K562 (cell line): ENCODE measurements around the gene MEX3A. TPM values are rescaled to one million over a fixed set of nuclear protein-coding genes. Genes with fewer than 3 reads are reported as not detected.

ENCODE experiments used
- ARNT ChIP-seq, 2 experiments: fragments of 450-650 bp; IDR thresholded peaks; 2 replicates each; pipeline ENCODE4 v1.6.1; 2016; ENCODE audit warnings: mild to moderate bottlenecking in 1 of 2
- ATF7 ChIP-seq: fragments of 450-650 bp; IDR thresholded peaks from 2 replicates; pipeline ENCODE4 v1.7.1; 2014; ENCODE audit warnings: mild to moderate bottlenecking, moderate library complexity
- CC2D1A ChIP-seq: fragments of 450-650 bp; IDR thresholded peaks from 2 replicates; pipeline ENCODE4 v1.6.1; 2017; ENCODE audit warnings: mild to moderate bottlenecking
- E2F1 ChIP-seq: sonication (generic); formaldehyde crosslinking; IDR thresholded peaks from 2 replicates; pipeline ENCODE4 v1.8.1; 2023; ENCODE audit warnings: mild to moderate bottlenecking, missing genetic modification reagents, moderate library complexity
- EP400 ChIP-seq: fragments of 450-650 bp; IDR thresholded peaks from 2 replicates; pipeline ENCODE4 v1.6.1; 2017; ENCODE audit warnings: antibody characterized with exemption, mild to moderate bottlenecking, moderate library complexity
- IRF1 ChIP-seq: sonication (generic); formaldehyde crosslinking; IDR thresholded peaks from 2 replicates; pipeline ENCODE4 v1.8.0; 2022; ENCODE audit warnings: missing genetic modification reagents, mild to moderate bottlenecking, borderline replicate concordance
- MTA1 ChIP-seq: fragments of 450-650 bp; IDR thresholded peaks from 2 replicates; pipeline ENCODE4 v1.6.1; 2017; ENCODE audit warnings: borderline replicate concordance
- polyA plus RNA-seq, 8 experiments: library from polyadenylated mRNA; depleted of rRNA in 4 of 8; stranded (reverse) in 5 of 8; unstranded in 3 of 8; fragments of >200 nt; fragmentation: Nextera tagmentation in 2 of 8; fragmentation: Illumina TruSeq in 1 of 8; extraction: Ambion mirVana in 2 of 8; extraction: Trizol in 1 of 8; gene quantifications; 2 replicates each; pipeline versions ENCODE4 v1.2.1 to v1.2.3, GENCODE V29; 2011 to 2014; ENCODE audit warnings: inconsistent platforms in 1 of 8, missing spikeins in 1 of 8
- total RNA-seq, 7 experiments: library from RNA; depleted of rRNA in 6 of 7; stranded (reverse); fragments of >200 nt in 6 of 7; fragmentation: Illumina TruSeq in 2 of 7; extraction: Trizol in 2 of 7; gene quantifications; 2 replicates each; pipeline versions ENCODE4 v1.2.1 to v1.2.3, GENCODE V29; 2011 to 2021; ENCODE audit warnings: low replicate concordance in 1 of 7
- TF ChIP-seq, protein P1 (sequence below): fragments of 250-450 bp; sonication (Bioruptor Pico); IDR thresholded peaks from 2 replicates; pipeline ENCODE4 v1.5.0; 2021; ENCODE audit warnings: mild to moderate bottlenecking, moderate library complexity
- TF ChIP-seq, protein P2 (sequence below), 2 experiments: fragments of 200-800 bp in 1 of 2; sonication (Bioruptor generic) in 1 of 2; sonication (generic) in 1 of 2; formaldehyde crosslinking in 1 of 2; IDR thresholded peaks in 1 of 2; conservative IDR thresholded peaks in 1 of 2; 2 replicates each; pipeline versions ENCODE4 v1.5.0 to v1.6.1; 2016 to 2020; ENCODE audit warnings: missing compliant biosample characterization in 1 of 2, missing genetic modification characterization in 1 of 2, missing genetic modification reagents in 1 of 2

The MEX3A gene
- total and polyA plus RNA-seq, 9 of the 15 experiments (the other 6 are each of a cell fraction or from before 2014, with no cell fraction given) = 0.36 to 13.7 (median 5.2) TPM

- TF ChIP-seq, protein P1, sequence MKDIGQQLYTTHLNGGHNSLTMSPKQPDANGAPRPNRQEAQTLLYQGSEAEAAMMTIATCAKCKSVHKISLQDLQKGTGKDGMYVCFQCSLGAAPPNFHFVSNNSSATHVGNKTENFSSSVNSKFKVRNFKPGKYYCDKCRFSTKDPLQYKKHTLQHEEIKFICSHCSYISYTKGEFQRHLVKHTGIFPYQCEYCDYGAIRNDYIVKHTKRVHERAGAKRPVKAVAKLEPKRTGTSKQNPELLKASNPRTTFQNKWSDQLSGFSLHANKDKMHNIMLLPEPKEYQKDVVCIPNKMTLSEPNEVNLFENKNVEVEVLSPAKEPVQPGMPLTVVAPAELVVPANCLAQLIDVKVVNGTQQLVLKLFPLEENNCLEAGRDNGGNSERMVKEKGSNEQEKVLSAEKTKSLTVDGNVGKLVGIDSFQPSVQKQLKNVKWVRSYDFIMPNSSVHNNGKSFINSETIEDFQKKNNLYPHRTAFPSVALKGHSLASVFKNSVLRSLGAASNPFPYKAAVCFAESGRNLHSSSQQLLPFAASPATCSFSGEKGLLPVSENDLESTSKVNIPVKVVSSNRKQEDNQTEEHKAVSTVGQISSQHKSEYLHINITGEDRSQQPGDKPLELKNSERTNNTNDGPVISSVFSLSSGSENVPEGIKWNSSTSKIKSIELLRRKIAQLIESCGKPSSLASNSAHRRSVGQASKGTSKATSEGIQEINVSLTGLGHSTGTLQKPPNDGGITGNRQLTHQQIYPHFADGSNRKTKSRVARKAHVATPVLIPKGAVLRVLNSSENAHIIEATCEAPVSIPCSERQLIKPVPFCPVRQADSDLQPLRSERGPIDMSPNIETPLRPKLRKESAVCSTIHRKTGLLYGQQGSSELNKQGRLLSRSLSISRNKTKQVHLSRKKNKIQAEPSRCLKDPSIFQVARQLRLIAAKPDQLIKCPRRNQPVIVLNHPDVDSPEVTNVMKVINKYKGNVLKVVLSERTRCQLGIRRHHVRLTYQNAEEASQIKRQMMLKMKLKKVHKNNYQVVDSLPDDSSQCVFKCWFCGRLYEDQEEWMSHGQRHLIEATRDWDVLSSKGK (CRISPR knock-in tag) = no peak
- no peak for TF ChIP-seq IRF1
- 0 out of 2 replicates have a peak, but pooled peaks have one; percentile 29 for TF ChIP-seq CC2D1A
- TF ChIP-seq ATF7 = peak; percentile 55; the same call in 1 of the 2 replicates
- peak; percentile 83; the same call in 1 of the 2 replicates for TF ChIP-seq E2F1
- peak; percentile 66; the same call in 1 of the 2 replicates for TF ChIP-seq EP400
- TF ChIP-seq, protein P2, sequence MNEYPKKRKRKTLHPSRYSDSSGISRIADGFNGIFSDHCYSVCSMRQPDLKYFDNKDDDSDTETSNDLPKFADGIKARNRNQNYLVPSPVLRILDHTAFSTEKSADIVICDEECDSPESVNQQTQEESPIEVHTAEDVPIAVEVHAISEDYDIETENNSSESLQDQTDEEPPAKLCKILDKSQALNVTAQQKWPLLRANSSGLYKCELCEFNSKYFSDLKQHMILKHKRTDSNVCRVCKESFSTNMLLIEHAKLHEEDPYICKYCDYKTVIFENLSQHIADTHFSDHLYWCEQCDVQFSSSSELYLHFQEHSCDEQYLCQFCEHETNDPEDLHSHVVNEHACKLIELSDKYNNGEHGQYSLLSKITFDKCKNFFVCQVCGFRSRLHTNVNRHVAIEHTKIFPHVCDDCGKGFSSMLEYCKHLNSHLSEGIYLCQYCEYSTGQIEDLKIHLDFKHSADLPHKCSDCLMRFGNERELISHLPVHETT (CRISPR knock-in tag; conservative IDR thresholded peaks at IDR 0.05 in 1 of 2, IDR thresholded peaks at IDR 0.05 in 1 of 2) = no peak
- peak; percentile 73 for TF ChIP-seq MTA1
- TF ChIP-seq ARNT (IDR thresholded peaks at IDR 0.05) = 0 out of 4 replicates have a peak, but pooled peaks have one; percentile 26 to 42
Observed at GRCh38 chr1:156114101-156114918, 32.0 kb upstream of the MEX3A start, which contains the start of gene LMNA (continued).
